Esophagus squamous epithelium (tissue), 4 donors: ENCODE results near the gene RAB38.

ENCODE experiments used
- POLR2A ChIP-seq, 4 donors: fragments of 450-650 bp; IDR thresholded peaks; one replicate each; pipeline ENCODE4 v1.6.1; 2017; ENCODE audit warnings: antibody characterized with exemption in 4 of 4, mild to moderate bottlenecking in 4 of 4, moderate library complexity in 3 of 4
- TF ChIP-seq, protein P1 (sequence below), 6 experiments: fragments of 450-650 bp in 4 of 6; fragments of 200-600 bp in 2 of 6; sonication (generic) in 2 of 6; IDR thresholded peaks; one replicate each; pipeline ENCODE4 v1.5.1; 2016 to 2019; ENCODE audit warnings: antibody characterized with exemption in 6 of 6, mild to moderate bottlenecking in 4 of 6, moderate library complexity in 4 of 6

GRCh38 chr11:88089134-88089533 lies 86.1 kb downstream of the RAB38 start:
- TF ChIP-seq POLR2A (IDR thresholded peaks at IDR 0.05): no peak
- TF ChIP-seq, protein P1, sequence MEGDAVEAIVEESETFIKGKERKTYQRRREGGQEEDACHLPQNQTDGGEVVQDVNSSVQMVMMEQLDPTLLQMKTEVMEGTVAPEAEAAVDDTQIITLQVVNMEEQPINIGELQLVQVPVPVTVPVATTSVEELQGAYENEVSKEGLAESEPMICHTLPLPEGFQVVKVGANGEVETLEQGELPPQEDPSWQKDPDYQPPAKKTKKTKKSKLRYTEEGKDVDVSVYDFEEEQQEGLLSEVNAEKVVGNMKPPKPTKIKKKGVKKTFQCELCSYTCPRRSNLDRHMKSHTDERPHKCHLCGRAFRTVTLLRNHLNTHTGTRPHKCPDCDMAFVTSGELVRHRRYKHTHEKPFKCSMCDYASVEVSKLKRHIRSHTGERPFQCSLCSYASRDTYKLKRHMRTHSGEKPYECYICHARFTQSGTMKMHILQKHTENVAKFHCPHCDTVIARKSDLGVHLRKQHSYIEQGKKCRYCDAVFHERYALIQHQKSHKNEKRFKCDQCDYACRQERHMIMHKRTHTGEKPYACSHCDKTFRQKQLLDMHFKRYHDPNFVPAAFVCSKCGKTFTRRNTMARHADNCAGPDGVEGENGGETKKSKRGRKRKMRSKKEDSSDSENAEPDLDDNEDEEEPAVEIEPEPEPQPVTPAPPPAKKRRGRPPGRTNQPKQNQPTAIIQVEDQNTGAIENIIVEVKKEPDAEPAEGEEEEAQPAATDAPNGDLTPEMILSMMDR (IDR thresholded peaks at IDR 0.05): no peak
